Daoy (cell line): ENCODE results near the gene POLR2A. TPM values are rescaled to one million over a fixed set of nuclear protein-coding genes. Genes with fewer than 3 reads are reported as not detected.
A peak's percentile ranks its signal among the peaks of the same experiment; 100 is the strongest.

Experiments
- DNase-seq: peaks from one replicate; pipeline ENCODE4 v3.0.0-alpha.2; 2015; ENCODE audit warnings: low read depth
- total RNA-seq: library from RNA; depleted of rRNA; stranded (reverse); fragments of >200 nt; shearing (Covaris generic); gene quantifications from 2 replicates; pipeline ENCODE4 v1.2.3, GENCODE V29; 2014

POLR2A gene
- total RNA-seq, 1 experiment from 2014 or later: 56.2 TPM

- DNase-seq: no peak
These were observed 18.8 kb downstream of the POLR2A start for GRCh38 chr17:7502987-7503386.

GRCh38 chr17:7503521-7503920 lies 19.4 kb downstream of the POLR2A start:
- DNase-seq: no peak

GRCh38 chr17:7508145-7508544 lies 24.0 kb downstream of the POLR2A start:
- no peak for DNase-seq

- DNase-seq: no peak
These were observed 24.7 kb downstream of the POLR2A start for GRCh38 chr17:7508846-7509245.

- no peak for DNase-seq
These were observed 25.8 kb downstream of the POLR2A start for GRCh38 chr17:7509937-7510336.

- DNase-seq: no peak
These were observed 26.9 kb downstream of the POLR2A start for GRCh38 chr17:7511108-7511507.

GRCh38 chr17:7512105-7512504 lies 27.9 kb downstream of the POLR2A start:
- DNase-seq: no peak

GRCh38 chr17:7512824-7513540 lies 28.8 kb downstream of the POLR2A start:
- no peak for DNase-seq

GRCh38 chr17:7513850-7514419 lies 29.8 kb downstream of the POLR2A start:
- no peak for DNase-seq

GRCh38 chr17:7515911-7516610 lies 31.9 kb downstream of the POLR2A start:
- DNase-seq: no peak

GRCh38 chr17:7523033-7523432 lies 38.9 kb downstream of the POLR2A start:
- DNase-seq: peak; percentile 34

- DNase-seq: no peak
These were observed 44.7 kb downstream of the POLR2A start for GRCh38 chr17:7528842-7529241.

GRCh38 chr17:7530023-7530900 lies 46.1 kb downstream of the POLR2A start:
- no peak for DNase-seq

GRCh38 chr17:7538050-7538449 lies 53.9 kb downstream of the POLR2A start:
- no peak for DNase-seq

- peak; percentile 42 for DNase-seq
These were observed 54.9 kb downstream of the POLR2A start for GRCh38 chr17:7538891-7539545.

- DNase-seq: no peak
These were observed 57.0 kb downstream of the POLR2A start for GRCh38 chr17:7541074-7541621.

GRCh38 chr17:7544911-7545310 lies 60.7 kb downstream of the POLR2A start:
- no peak for DNase-seq

GRCh38 chr17:7548585-7549400 lies 64.6 kb downstream of the POLR2A start, which contains the start of gene TNFSF12:
TSS of gene TNFSF12 (plus strand) at chr17:7549058. CDS start at chr17:7549154, 96 bp downstream.
- peak; percentile 49 for DNase-seq
